Skin epidermis (tissue), 12 donors: ENCODE measurements around the gene EXPH5.
"Not testable (repeated sequence)": the region's sequence is repeated elsewhere in the genome, so short reads cannot be mapped to it uniquely, and the experiment has no call there.

Experiments
- H3K27ac ChIP-seq, 21 experiments: fragments of 200-600 bp; sonication (generic) in 11 of 21; one replicate each; pipeline ENCODE4 v1.5.0; 2020; ENCODE audit warnings: mild to moderate bottlenecking in 3 of 21, inconsistent platforms in 2 of 21, moderate library complexity in 2 of 21
- H3K4me3 ChIP-seq, 7 experiments: fragments of 200-600 bp; sonication (generic) in 2 of 7; one replicate each; pipeline ENCODE4 v1.5.0; 2020; ENCODE audit warnings: inconsistent platforms in 2 of 7, mild to moderate bottlenecking in 2 of 7, moderate library complexity in 1 of 7

Gene EXPH5, protein sequence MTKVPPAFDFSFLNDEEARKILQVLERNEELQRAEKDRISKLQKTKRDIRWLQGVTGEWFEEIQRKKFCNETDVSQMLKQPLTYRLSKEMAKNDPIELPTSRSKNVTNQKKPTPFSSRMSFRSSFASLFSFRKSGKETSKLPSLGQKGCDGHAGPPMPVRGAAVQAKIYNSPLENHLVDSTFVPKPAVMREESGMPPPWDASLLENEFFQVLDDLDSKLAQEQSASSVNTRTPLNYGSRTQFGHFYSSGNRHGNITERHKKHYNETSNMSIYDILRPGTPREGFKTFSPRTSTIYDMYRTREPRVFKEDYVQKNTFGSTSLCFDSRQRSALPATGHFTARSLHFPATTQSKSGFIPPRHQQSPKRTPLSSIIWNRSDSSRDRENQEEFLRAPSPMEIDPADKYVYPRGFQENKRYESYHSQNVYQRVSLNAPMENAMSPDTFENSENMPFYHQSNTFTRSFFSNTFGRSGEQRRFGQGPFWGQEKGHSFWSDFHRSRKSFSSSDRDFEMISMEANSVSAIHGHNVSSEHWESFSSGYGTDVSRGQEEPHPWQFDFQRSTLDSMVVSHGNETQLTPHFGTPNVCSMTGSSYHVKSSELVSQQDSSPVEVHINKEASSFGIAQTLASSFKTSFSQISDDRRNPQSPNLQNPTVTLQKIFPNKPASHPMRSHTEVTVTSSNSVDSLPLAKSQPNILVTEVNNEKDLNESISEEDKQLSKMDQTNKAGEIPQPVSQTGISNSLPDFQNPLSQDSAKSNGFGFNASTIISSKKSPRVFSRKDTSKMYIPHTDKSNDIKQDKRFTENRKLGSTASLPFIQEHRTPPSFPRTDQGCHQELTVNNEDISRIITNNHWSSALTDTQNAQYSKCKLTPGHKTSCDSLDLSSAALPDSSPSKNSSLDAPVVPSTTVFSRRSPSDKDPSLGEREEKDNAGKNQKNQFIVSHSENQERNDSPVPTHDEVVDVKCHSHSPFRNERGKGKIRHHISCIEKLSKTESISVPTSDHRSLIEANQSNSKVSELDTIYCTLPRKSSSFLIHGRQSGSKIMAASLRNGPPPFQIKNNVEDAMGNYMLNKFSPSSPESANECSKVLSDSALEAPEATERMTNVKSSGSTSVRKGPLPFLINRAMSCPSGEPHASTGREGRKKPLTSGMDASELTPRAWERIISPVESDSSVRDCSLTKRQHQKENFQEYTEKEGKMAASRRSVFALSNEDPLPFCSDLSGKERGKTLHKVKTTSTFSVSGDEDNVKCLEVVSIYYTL (N-terminal part only)

DNA sequence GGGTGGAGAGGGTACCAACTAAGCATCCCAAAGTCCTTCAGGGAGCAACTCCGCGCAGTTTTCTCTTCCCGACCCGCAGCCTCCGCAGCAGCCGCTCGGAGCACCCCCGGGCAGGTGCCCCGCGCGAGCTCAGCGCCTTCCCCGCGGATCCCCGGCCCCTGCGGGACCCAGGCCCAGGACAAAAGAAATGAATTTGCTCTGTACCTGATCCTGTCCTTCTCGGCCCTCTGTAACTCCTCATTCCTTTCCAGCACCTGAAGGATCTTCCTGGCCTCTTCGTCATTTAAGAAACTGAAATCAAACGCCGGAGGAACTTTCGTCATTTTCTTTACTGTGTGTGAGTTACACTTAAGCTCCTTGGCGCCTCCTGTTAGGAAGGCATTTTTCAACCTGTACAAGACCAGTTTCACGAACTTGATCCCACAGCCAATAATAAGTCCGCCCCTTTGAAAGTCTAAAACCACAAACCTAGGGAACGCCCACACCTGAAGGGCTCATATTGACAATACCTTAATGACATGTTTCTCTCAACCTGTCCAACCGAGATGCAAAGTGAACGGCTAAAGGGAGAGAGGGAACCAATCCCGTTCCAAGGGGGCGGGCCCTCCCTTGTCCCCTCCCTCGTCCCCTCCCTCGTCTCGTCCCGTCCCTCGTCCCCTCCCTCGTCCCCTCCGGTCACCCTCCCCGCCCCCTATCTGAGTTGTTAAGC is at the start of gene EXPH5:
Gene EXPH5 (minus strand): TSS at position 555 of the 709 bp plus-strand sequence. CDS start 232 bp downstream, at position 323.
- Histone ChIP-seq H3K4me3 (peak within 1 kb of the TSS; percentile 46 to 83 (median 67)), H3K27ac (peak within 1 kb of the TSS; percentile 5 to 95 (median 74))

DNA sequence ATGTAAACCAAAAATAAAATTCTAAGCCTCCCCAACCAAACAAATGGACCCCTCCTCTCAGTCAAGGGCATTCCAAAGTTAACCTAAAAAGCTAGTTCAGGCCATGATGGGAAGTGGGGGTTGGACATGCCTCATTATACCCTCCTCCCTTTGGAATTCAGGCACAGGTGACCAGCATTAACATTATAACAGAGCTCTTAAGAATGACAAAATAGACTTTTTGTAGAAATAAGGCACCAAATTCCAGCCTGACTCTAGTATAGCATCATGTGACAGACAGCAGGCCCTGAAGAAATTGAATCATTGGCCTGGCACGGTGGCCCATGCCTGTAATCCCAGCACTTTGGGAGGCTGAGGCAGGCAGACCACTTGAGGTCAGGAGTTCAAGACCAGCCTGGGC is 48.2 kb upstream of the EXPH5 start:
- not testable (repeated sequence) for H3K27ac ChIP-seq, H3K4me3 ChIP-seq

GRCh38 chr11:108639146-108639545 is 45.6 kb upstream of the EXPH5 start:
- Histone ChIP-seq H3K4me3 (no peak overlapping the region), H3K27ac (no peak overlapping the region)

- no peak overlapping the region for H3K4me3 ChIP-seq
- H3K27ac ChIP-seq = no peak overlapping the region
These were observed 42.7 kb upstream of the EXPH5 start for GRCh38 chr11:108636222-108636621.

DNA sequence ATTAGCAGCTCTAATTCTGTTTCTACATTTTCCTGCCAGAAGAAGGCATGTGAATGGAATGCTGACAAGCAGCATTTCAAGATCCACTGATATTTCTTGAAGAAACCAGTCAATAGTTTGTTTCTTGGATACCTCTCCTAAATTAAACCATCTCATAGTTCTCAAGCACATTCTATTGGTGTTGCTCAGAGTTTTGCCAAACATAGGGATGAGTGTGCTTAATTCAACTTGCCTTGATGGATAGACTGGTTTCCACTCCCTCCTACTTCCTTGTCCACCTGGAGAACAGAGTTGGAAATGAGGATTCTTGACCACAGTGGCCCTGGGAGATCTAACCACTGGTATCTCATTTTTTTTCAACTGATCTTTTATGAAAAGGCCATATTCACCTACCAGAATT is 41.5 kb upstream of the EXPH5 start:
- H3K27ac ChIP-seq = peak overlapping the region in 1 of 21 experiments; percentile 43
- H3K4me3 ChIP-seq = no peak overlapping the region

DNA sequence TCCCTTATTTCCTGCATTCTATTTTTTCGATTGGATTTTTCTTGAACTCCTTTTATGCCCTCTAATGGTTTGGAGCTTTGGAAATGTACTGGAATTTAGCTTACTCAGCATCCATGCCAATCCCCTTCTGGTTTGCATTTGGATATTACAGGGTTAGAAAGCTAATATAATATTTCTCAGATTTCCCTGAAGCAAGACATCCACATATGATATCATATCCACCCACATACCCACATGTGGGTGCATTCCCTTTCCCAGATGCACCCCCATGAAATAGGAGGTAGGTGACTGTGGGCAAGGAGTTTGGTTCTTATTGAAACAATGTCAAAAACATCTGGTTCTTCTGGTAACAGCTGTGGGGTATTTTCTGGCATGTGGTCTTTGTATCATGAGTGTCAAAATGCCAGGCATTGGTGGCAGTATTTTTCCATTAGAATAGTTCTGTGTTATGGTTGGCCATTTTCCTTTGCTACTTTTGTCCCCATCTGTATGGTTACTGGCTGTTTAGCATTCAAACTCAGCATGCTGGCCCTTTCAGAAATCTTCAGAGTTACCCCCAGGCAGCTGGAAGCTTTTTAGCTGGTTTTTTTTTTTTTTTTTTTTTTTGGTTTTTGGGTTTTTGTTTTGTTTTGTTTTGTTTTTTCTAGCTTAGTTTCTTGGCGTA is 38.6 kb upstream of the EXPH5 start:
- H3K4me3 ChIP-seq = no peak overlapping the region
- peak overlapping the region in 1 of 21 experiments; percentile 54 for H3K27ac ChIP-seq

DNA sequence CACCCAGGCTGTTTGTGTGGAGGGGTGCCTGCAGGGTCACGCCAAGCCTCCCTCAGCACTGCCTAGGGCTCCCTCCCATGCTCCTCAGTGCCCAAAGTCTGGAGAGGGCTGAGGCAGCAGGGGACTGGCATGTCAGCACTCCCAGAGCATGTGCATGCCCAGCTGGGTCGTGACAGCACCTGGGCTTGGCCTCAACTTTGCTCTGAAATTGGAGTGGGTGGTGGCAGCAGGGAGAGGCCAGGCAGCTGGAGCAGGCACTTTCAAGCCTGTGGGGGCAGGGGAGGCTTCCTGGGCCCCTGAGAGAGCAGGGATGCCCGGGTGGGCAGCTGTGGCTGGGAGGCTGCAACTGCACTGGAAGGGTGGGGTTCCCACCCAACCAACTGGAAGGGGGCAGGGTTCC is 35.7 kb upstream of the EXPH5 start:
- H3K4me3 ChIP-seq = no peak overlapping the region
- peak overlapping the region in 1 of 21 experiments; percentile 34 for H3K27ac ChIP-seq

DNA sequence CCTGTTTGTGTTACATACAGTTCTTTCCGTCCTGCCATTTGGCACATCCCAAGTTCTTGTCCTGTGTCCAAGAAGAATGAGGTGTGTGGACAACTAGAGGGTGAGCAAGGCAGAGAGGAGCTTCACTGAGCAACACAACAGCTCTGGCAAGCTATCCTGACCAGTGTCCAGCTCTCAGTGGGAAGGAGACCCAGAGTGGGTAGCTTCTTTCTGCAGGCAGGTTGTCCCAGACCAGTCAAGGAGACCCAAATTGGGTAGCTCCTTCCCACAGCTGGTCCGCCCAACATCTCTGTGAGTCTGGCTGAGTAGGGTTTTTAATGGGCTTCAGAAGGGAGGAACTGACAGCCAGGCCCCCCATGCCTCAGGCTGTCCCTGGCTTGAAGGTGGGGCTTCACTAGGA is 35.2 kb upstream of the EXPH5 start:
- Histone ChIP-seq H3K4me3 (no peak overlapping the region), H3K27ac (no peak overlapping the region)

- H3K27ac ChIP-seq = no peak overlapping the region
- no peak overlapping the region for H3K4me3 ChIP-seq
These were observed 34.8 kb upstream of the EXPH5 start for GRCh38 chr11:108628326-108628725.

DNA sequence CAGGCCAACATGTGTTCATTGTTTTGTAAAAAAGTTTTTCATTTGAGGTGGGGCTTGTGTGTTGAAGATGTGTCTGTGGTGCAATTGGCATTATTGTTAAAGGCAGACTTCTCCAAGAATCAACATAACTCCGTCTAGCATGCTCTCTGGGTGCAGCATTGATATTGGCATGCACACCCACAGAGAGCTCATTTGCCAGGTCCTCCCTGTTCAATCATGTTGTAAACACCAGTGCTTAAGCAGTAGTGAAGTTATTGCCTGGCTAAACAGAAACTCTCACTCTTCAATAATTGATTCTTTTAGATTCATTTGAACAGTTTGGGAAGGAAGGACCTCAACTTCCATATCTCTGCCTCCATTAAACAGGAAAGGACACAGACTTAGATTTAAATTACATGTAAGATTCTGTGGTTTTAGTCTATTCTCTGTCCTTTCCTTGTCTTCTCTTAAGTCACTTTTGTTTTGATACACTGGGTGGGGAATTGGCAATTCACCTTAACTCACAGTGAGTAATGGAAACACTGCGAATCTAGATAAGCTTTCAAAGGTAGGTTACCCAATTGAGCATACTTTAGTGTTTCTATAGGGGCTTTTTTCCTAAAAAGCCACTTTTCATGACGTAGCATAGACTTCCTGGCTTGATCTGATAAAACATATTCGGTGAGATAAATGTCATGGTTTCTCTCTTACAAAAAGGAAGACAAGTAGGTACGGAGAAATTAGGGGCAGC is 30.8 kb upstream of the EXPH5 start:
- peak overlapping the region in 11 of 21 experiments; percentile 22 to 78 (median 52) for H3K27ac ChIP-seq

DNA sequence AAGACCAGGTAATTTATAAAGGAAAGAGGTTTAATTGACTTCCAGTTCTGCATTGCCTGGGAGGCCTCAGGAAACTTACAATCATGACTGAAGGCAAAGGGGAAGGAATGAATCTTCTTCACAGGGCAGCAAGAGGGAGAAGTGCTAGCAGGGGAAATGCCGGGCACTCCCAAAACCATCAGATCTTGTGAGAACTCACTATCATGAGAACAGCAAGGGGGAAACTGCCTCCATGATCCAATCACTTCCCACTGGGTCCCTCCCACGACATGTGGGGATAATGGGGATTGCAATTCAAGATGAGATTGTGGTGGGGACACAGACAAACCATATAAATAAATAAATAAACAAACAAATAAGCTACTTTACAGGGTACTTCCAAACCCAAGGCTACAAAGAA is 28.8 kb upstream of the EXPH5 start:
- Histone ChIP-seq H3K4me3 (no peak overlapping the region), H3K27ac (no peak overlapping the region)

More for the DNA sequence above, 30.8 kb upstream of the EXPH5 start:
- no peak overlapping the region for H3K4me3 ChIP-seq

- no peak overlapping the region for H3K27ac ChIP-seq
- no peak overlapping the region for H3K4me3 ChIP-seq
These were observed 27.6 kb upstream of the EXPH5 start for GRCh38 chr11:108620958-108621772.

DNA sequence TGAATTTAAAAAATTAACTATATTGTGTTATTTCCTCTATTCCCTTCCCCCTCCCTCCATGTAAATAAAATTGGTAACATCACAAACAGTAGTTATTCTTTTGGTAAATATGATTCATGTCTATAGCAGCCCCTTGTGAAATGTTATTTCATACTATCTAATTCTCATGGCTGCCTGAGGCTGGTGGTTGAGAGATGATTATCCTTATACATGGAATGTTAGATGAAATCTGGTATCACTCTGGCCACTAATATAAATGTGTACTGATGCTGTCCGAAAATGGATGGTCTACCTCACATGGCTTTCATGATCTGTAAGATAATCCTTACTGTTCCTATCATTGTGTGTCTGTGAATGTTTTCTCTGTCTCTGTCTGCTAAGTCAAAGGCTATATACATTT is 25.0 kb upstream of the EXPH5 start:
- Histone ChIP-seq H3K27ac (no peak overlapping the region), H3K4me3 (no peak overlapping the region)

- Histone ChIP-seq H3K27ac (peak overlapping the region in 10 of 21 experiments; percentile 5 to 76 (median 40)), H3K4me3 (no peak overlapping the region)
These were observed 23.5 kb upstream of the EXPH5 start for GRCh38 chr11:108617055-108617454.

DNA sequence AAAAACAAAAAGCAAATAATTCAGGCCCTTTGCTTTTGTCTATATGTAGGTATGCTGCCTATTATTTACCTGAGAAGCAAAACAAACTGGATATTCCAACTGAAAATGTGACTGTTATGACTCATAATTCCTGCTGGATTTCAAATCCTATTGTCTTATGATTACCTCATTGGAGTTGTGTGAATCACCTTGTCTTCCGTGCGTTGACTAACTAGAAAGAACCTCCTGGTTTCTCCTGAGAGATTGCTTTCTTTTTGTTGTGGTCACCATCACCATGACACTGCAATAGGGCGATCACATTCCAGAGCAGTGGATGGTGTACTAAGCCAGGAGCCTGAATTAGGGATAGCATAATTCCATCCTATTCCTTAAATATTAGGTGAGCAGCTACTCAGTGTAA is 23.0 kb upstream of the EXPH5 start:
- Histone ChIP-seq H3K27ac (peak overlapping the region in 11 of 21 experiments; percentile 5 to 76 (median 49)), H3K4me3 (no peak overlapping the region)

GRCh38 chr11:108614086-108614485 is 20.5 kb upstream of the EXPH5 start:
- Histone ChIP-seq H3K4me3 (no peak overlapping the region), H3K27ac (no peak overlapping the region)

DNA sequence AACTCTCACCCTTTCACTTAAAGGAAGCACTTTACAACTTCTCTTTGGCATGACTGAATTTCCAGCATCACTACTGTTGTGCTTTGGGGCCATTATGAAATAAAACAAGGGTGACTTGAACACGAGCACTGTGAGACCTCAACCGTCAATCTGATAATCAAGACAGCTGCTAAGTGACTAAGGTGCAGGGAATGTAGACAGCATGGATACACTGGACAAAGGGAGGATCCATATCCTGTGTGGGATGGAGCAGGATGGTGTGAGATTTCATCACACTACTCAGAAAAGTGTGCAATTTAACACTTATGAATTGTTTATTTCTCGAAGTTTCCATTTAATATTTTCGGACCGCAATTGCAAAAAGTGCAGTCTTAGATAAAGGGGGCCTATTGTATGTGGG is 16.1 kb upstream of the EXPH5 start:
- Histone ChIP-seq H3K27ac (no peak overlapping the region), H3K4me3 (no peak overlapping the region)
